ENCODE data around the gene SPOUT1.
"Not testable (repeated sequence)": the region's sequence is repeated elsewhere in the genome, so short reads cannot be mapped to it uniquely, and the experiment has no call there.

The SPOUT1 gene

GRCh38 chr9:128809036-128809599 lies 20.5 kb downstream of the SPOUT1 start:
- no peak for DNase-seq

- no peak for DNase-seq
These were observed 21.1 kb downstream of the SPOUT1 start for GRCh38 chr9:128808543-128808942.

GRCh38 chr9:128807827-128808226 lies 21.8 kb downstream of the SPOUT1 start:
- no peak for DNase-seq

- no peak for DNase-seq
These were observed 23.9 kb downstream of the SPOUT1 start for GRCh38 chr9:128805661-128806060.

GRCh38 chr9:128802482-128802881 lies 27.1 kb downstream of the SPOUT1 start:
- DNase-seq: no peak

GRCh38 chr9:128800061-128800460 lies 29.5 kb downstream of the SPOUT1 start:
- DNase-seq: no peak

GRCh38 chr9:128798896-128799295 lies 30.7 kb downstream of the SPOUT1 start:
- DNase-seq: no peak

- not testable (repeated sequence) for DNase-seq
These were observed 34.6 kb downstream of the SPOUT1 start for GRCh38 chr9:128794961-128795360.

- no peak for DNase-seq
These were observed 36.5 kb downstream of the SPOUT1 start for GRCh38 chr9:128792978-128793686.

- no peak for DNase-seq
These were observed 37.5 kb downstream of the SPOUT1 start for GRCh38 chr9:128792134-128792533.

GRCh38 chr9:128790536-128790935 lies 39.1 kb downstream of the SPOUT1 start:
- DNase-seq: no peak

GRCh38 chr9:128788445-128788844 lies 41.1 kb downstream of the SPOUT1 start:
- DNase-seq: no peak

- DNase-seq: no peak
These were observed 41.9 kb downstream of the SPOUT1 start for GRCh38 chr9:128787659-128788058.

- peak; percentile 95 for DNase-seq
These were observed 42.7 kb downstream of the SPOUT1 start, which contains the start of gene TBC1D13 for GRCh38 chr9:128786681-128787601. TBC1D13 (plus strand) TSS chr9:128787253; CDS start chr9:128787354, 101 bp downstream.

- no peak for DNase-seq
These were observed 44.2 kb downstream of the SPOUT1 start for GRCh38 chr9:128785427-128785826.

GRCh38 chr9:128782669-128783068 lies 46.9 kb downstream of the SPOUT1 start:
- DNase-seq: no peak

GRCh38 chr9:128781187-128782070 lies 48.2 kb downstream of the SPOUT1 start:
- no peak for DNase-seq

- not testable (repeated sequence) for DNase-seq
These were observed 49.5 kb downstream of the SPOUT1 start for GRCh38 chr9:128780093-128780492.

- no peak for DNase-seq
These were observed 54.8 kb downstream of the SPOUT1 start for GRCh38 chr9:128774804-128775203.

GRCh38 chr9:128773049-128773448 lies 56.5 kb downstream of the SPOUT1 start:
- no peak for DNase-seq

- DNase-seq: peak; percentile 98
These were observed 57.7 kb downstream of the SPOUT1 start, which contains the start of gene ZER1 for GRCh38 chr9:128771745-128772519. ZER1 (minus strand) TSS chr9:128771927; CDS start chr9:128755565, 16,362 bp downstream.
